GM12875 (cell line): ENCODE results near the gene FKBP5.

Experiments
- H3K4me3 ChIP-seq: one replicate; pipeline ENCODE4 v1.5.1; 2011; ENCODE audit warnings: low read depth, low read length, control low read depth
- CTCF ChIP-seq: IDR thresholded peaks from 2 replicates; pipeline ENCODE4 v1.5.1; 2011; ENCODE audit warnings: low read depth, mild to moderate bottlenecking, control low read depth, inconsistent platforms, low read length, moderate library complexity, borderline replicate concordance; ENCODE audit not compliant: insufficient read depth

Gene FKBP5

GRCh38 chr6:35635601-35636597, 52.8 kb downstream of the FKBP5 start:
- TF ChIP-seq CTCF, result no peak
- no peak overlapping the region for H3K4me3 ChIP-seq

GRCh38 chr6:35634316-35634715, 54.4 kb downstream of the FKBP5 start:
- TF ChIP-seq CTCF, result no peak
- H3K4me3 ChIP-seq, result no peak overlapping the region

- TF ChIP-seq CTCF, result no peak
- H3K4me3 ChIP-seq, result no peak overlapping the region
These were observed 55.1 kb downstream of the FKBP5 start for GRCh38 chr6:35633579-35634089.

- TF ChIP-seq CTCF, result no peak
- H3K4me3 ChIP-seq, result no peak overlapping the region
These were observed 58.8 kb downstream of the FKBP5 start for GRCh38 chr6:35629876-35630378.

GRCh38 chr6:35626401-35626800, 62.3 kb downstream of the FKBP5 start:
- no peak overlapping the region for H3K4me3 ChIP-seq
- TF ChIP-seq CTCF, result no peak

- TF ChIP-seq CTCF, result no peak
- H3K4me3 ChIP-seq, result no peak overlapping the region
These were observed 64.2 kb downstream of the FKBP5 start for GRCh38 chr6:35624341-35625070.
